SK-N-SH treated with all-trans-retinoic acid at 6 μM for 48 hours (cell line): ENCODE measurements around the gene XDH.

Experiments
- ATAC-seq: fragments of 200-7000 bp; cut with Tn5 transposase; 3 replicates; pipeline ENCODE4 v1.9.1; 2020; ENCODE audit warnings: mild to moderate bottlenecking, moderate library complexity
- ARNTL ChIP-seq: fragments of 450-650 bp; formaldehyde crosslinking; IDR thresholded peaks from 2 replicates; pipeline ENCODE4 v1.5.0; 2020; ENCODE audit warnings: low read depth, mild to moderate bottlenecking, moderate library complexity, borderline replicate concordance
- CREB5 ChIP-seq: fragments of 250-450 bp; sonication (Bioruptor Pico); IDR thresholded peaks from 2 replicates; pipeline ENCODE4 v1.5.1; 2020; ENCODE audit warnings: low read depth, mild to moderate bottlenecking, moderate library complexity
- CSRNP3 ChIP-seq: fragments of 250-450 bp; sonication (Bioruptor Pico); IDR thresholded peaks from 2 replicates; pipeline ENCODE4 v1.5.1; 2021; ENCODE audit warnings: mild to moderate bottlenecking, moderate library complexity
- ESRRG ChIP-seq: fragments of 250-450 bp; sonication (Bioruptor Pico); IDR thresholded peaks from 2 replicates; pipeline ENCODE4 v1.6.1; 2021; ENCODE audit warnings: mild to moderate bottlenecking
- GLIS3 ChIP-seq: fragments of 250-450 bp; sonication (Bioruptor Pico); IDR thresholded peaks from 2 replicates; pipeline ENCODE4 v1.5.0; 2020; ENCODE audit warnings: mild to moderate bottlenecking, moderate library complexity
- OSR1 ChIP-seq: fragments of 250-450 bp; sonication (Bioruptor Pico); IDR thresholded peaks from 2 replicates; pipeline ENCODE4 v1.8.0; 2022; ENCODE audit warnings: moderate library complexity, mild to moderate bottlenecking, inconsistent platforms
- POU6F1 ChIP-seq: fragments of 250-450 bp; sonication (Bioruptor Pico); IDR thresholded peaks from 2 replicates; pipeline ENCODE4 v1.8.0; 2021; ENCODE audit warnings: low read depth, mild to moderate bottlenecking, moderate library complexity, borderline replicate concordance
- PPARA ChIP-seq: fragments of 250-450 bp; sonication (Bioruptor Pico); IDR thresholded peaks from 2 replicates; pipeline ENCODE4 v1.5.0; 2020; ENCODE audit warnings: mild to moderate bottlenecking, borderline replicate concordance
- RARB ChIP-seq: fragments of 250-450 bp; sonication (Bioruptor Pico); IDR thresholded peaks from 2 replicates; pipeline ENCODE4 v1.8.0; 2021; ENCODE audit warnings: mild to moderate bottlenecking, moderate library complexity
- SNAI2 ChIP-seq: fragments of 250-450 bp; sonication (Bioruptor Pico); IDR thresholded peaks from 2 replicates; pipeline ENCODE4 v1.5.0; 2020; ENCODE audit warnings: mild to moderate bottlenecking, moderate library complexity
- TCF4 ChIP-seq: fragments of 250-450 bp; sonication (Bioruptor Pico); IDR thresholded peaks from 2 replicates; pipeline ENCODE4 v1.8.0; 2021; ENCODE audit warnings: mild to moderate bottlenecking, moderate library complexity, borderline replicate concordance
- TOX ChIP-seq: fragments of 250-450 bp; sonication (Bioruptor Pico); IDR thresholded peaks from 2 replicates; pipeline ENCODE4 v1.8.0; 2021; ENCODE audit warnings: mild to moderate bottlenecking, moderate library complexity, borderline replicate concordance
- TSHZ2 ChIP-seq: fragments of 250-450 bp; sonication (Bioruptor Pico); IDR thresholded peaks from 2 replicates; pipeline ENCODE4 v1.5.0; 2020; ENCODE audit warnings: mild to moderate bottlenecking, moderate library complexity
- ZFP30 ChIP-seq: fragments of 450-650 bp; formaldehyde crosslinking; IDR thresholded peaks from 2 replicates; pipeline ENCODE4 v1.5.0; 2022; ENCODE audit warnings: mild to moderate bottlenecking, moderate library complexity
- ZNF565 ChIP-seq: fragments of 450-650 bp; formaldehyde crosslinking; conservative IDR thresholded peaks from 2 replicates; pipeline ENCODE4 v1.5.0; 2020; ENCODE audit warnings: low read depth, mild to moderate bottlenecking, moderate library complexity
- ZNF70 ChIP-seq: fragments of 450-650 bp; formaldehyde crosslinking; IDR thresholded peaks from 2 replicates; pipeline ENCODE4 v1.5.0; 2020; ENCODE audit warnings: mild to moderate bottlenecking, moderate library complexity

The XDH gene

GRCh38 chr2:31365348-31365747 is 49.2 kb downstream of the XDH start:
- TF ChIP-seq RARB (CRISPR knock-in tag) (no peak), PPARA (no peak)
- no peak for ATAC-seq

GRCh38 chr2:31363956-31364750 is 50.4 kb downstream of the XDH start:
- no peak for TF ChIP-seq TSHZ2 (CRISPR knock-in tag)
- no peak for TF ChIP-seq ZNF565
- no peak for TF ChIP-seq TOX (CRISPR knock-in tag)
- TF ChIP-seq ARNTL (CRISPR knock-in tag), result no peak
- TF ChIP-seq TCF4 (CRISPR knock-in tag), result no peak
- TF ChIP-seq POU6F1 (CRISPR knock-in tag), result no peak
- TF ChIP-seq RARB (CRISPR knock-in tag), result no peak
- no peak for TF ChIP-seq GLIS3 (CRISPR knock-in tag)
- no peak for TF ChIP-seq ZNF70 (CRISPR knock-in tag)
- no peak for TF ChIP-seq ZFP30 (CRISPR knock-in tag)
- TF ChIP-seq ESRRG (CRISPR knock-in tag), result no peak
- TF ChIP-seq OSR1 (CRISPR knock-in tag), result no peak
- TF ChIP-seq CREB5, result no peak
- TF ChIP-seq CSRNP3, result no peak
- ATAC-seq, result no peak

GRCh38 chr2:31362581-31362980 is 52.0 kb downstream of the XDH start:
- no peak for TF ChIP-seq ARNTL (CRISPR knock-in tag)
- ATAC-seq, result no peak

GRCh38 chr2:31359229-31359628 is 55.3 kb downstream of the XDH start:
- TF ChIP-seq CREB5 (no peak), GLIS3 (CRISPR knock-in tag) (no peak), RARB (CRISPR knock-in tag) (no peak), TCF4 (CRISPR knock-in tag) (no peak), SNAI2 (CRISPR knock-in tag) (no peak), CSRNP3 (no peak), TOX (CRISPR knock-in tag) (no peak), PPARA (no peak), ZFP30 (CRISPR knock-in tag) (no peak)
- no peak for ATAC-seq
